HG03520 (cell line): ENCODE measurements around the gene TGM1.
"Not testable (repeated sequence)": the region's sequence is repeated elsewhere in the genome, so short reads cannot be mapped to it uniquely, and the experiment has no call there.

Experiments
- ATAC-seq: cut with Tn5 transposase; IDR thresholded peaks from one replicate; pipeline ENCODE4 v1.9.1; 2021; ENCODE audit warnings: mild to moderate bottlenecking, moderate library complexity; ENCODE audit not compliant: unreplicated experiment

The TGM1 gene

GRCh38 chr14:24255438-24255837 is 7.5 kb downstream of the TGM1 start:
- no peak for ATAC-seq

GRCh38 chr14:24254630-24255392 is 8.2 kb downstream of the TGM1 start:
- ATAC-seq, result no peak

- no peak for ATAC-seq
Observed at GRCh38 chr14:24253936-24254335, 9.0 kb downstream of the TGM1 start.

- ATAC-seq, result no peak
Observed at GRCh38 chr14:24252289-24253124, 10.5 kb downstream of the TGM1 start.

GRCh38 chr14:24251880-24252288 is 11.1 kb downstream of the TGM1 start:
- no peak for ATAC-seq

GRCh38 chr14:24250354-24250753 is 12.6 kb downstream of the TGM1 start:
- ATAC-seq, result no peak

- no peak for ATAC-seq
Observed at GRCh38 chr14:24249230-24250021, 13.6 kb downstream of the TGM1 start.

GRCh38 chr14:24247422-24247821 is 15.6 kb downstream of the TGM1 start:
- no peak for ATAC-seq

- ATAC-seq, result no peak
Observed at GRCh38 chr14:24246765-24247212, 16.2 kb downstream of the TGM1 start.

- not testable (repeated sequence) for ATAC-seq
Observed at GRCh38 chr14:24245350-24245749, 17.6 kb downstream of the TGM1 start.

- no peak for ATAC-seq
Observed at GRCh38 chr14:24243336-24243836, 19.6 kb downstream of the TGM1 start.

GRCh38 chr14:24241829-24242443 is 21.0 kb downstream of the TGM1 start:
- ATAC-seq, result peak; percentile 69

- no peak for ATAC-seq
Observed at GRCh38 chr14:24240110-24240918, 22.7 kb downstream of the TGM1 start.

- ATAC-seq, result no peak
Observed at GRCh38 chr14:24238527-24239037, 24.4 kb downstream of the TGM1 start.

GRCh38 chr14:24238123-24238522 is 24.9 kb downstream of the TGM1 start:
- no peak for ATAC-seq

GRCh38 chr14:24237463-24237955 is 25.5 kb downstream of the TGM1 start:
- no peak for ATAC-seq

GRCh38 chr14:24236689-24237462 is 26.1 kb downstream of the TGM1 start:
- no peak for ATAC-seq

GRCh38 chr14:24235804-24236688 is 26.9 kb downstream of the TGM1 start:
- no peak for ATAC-seq
